NOMO-1 treated with dmso at 0.1 percent for 144 hours (cell line): Measurements from ENCODE around the gene RMDN3.
A peak's percentile ranks its signal among the peaks of the same experiment; 100 is the strongest.

Source experiments
- DNase-seq: peaks from one replicate; lab custom pipeline; 2025; ENCODE audit not compliant: unreplicated experiment; lab: John Stamatoyannopoulos, UW

Gene RMDN3

DNA sequence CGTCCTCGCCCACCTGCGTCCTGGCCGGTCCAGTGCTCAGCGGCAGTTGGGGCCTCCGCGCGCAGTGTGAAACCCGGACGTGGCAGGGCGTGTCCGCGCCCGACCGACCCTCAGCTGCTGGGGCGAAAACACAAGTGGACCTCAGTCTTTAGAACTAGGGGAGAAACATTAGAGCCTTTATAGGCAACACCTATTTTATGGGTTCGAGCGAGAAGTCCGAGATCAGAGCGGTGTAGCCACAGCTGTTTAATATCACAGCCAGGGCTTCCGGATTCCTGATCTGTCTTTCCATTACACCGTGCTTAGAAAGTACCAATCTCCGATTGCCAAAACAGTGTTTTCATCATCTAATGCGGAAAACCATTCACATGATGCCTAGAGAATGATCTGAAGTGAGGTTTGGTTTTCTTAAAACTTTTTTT lies 59.6 kb downstream of the RMDN3 start:
- DNase-seq: no peak

DNA sequence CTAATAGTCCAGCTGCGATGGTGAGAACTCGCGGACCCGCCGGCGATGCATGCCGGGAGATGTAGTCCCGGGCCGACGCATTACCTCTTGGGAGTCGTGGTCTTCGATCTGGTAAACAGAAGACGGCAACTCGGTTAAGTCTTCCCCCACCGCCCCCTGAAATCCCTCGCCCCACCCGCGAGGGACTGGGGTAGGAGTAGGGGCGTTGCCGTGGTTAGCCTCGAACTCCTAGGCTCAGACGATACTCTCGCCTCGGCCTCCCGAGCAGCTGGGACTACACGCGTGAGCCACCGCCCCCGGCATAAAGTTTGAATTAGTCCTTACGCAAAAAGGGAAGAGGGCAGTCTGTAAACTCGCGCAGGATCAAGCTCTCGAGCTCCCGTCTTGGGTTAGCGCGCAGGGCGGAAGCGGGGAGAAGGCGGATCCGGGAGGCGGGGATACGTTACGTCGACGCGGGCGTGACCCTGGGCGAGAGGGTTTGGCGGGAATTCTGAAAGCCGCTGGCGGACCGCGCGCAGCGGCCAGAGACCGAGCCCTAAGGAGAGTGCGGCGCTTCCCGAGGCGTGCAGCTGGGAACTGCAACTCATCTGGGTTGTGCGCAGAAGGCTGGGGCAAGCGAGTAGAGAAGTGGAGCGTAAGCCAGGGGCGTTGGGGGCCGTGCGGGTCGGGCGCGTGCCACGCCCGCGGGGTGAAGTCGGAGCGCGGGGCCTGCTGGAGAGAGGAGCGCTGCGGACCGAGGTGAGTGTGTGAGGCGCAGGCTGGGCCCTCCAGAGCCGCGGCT lies 60.2 kb downstream of the RMDN3 start, which contains the start of gene RAD51:
RAD51 (plus strand) TSS at position 487 of the 781 bp plus-strand sequence. CDS start 3,585 bp downstream, outside the sequence.
- peak; percentile 99 for DNase-seq

DNA sequence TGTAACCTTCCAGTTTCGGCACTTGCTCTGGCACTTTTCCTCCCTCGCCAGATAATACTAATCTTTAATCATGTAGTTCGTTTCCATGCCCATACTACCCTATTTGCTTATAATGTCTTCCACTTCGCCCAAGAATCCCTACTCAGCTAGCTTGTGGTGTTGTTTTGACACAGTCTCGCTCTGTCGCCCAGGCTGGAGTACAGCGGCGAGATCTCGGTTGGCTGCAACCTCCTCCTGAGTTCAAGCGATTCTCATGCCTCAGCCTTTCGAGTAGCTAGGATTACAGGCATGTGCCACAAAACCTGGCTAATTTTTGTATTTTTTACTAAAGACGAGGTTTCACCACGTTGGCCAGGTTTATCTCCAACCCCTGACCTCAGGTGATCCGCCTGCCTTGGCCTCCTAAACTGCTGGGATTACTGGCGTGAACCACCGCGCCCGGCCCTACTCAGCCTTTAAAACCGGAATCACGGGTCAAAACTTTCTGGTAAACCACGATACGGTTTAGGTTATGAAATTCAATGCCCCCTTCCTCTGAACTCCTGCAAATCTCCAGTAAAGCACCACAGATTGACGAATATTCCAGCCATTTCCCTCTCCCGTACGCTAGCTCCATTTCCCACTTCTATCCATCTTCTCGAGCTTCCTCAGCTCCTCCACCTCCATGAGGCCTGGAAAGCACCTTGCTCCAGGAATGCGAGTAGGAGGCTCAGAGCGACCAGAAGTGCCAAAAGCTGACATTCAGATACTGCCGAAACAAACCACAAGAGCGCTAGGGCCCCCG lies 61.0 kb downstream of the RMDN3 start:
- DNase-seq: no peak

DNA sequence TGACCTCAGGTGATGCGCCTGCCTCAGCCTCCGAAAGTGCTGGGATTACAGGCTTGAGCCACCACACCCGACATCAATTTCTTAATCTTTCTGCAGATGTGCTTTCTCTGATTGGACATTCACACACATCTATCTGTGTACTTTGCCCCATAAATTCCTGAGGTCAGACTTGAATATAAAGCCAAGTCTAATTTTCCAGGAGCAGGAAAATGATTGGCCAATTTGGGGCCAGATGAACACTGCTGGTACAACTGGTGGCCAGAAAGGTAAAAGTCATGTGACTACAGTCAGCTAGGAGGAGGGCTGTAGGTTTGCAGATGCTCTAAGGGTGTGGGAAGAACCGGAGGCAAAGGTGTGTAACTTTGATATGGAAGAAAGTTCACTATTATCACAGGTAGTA lies 63.3 kb downstream of the RMDN3 start:
- no peak for DNase-seq

DNA sequence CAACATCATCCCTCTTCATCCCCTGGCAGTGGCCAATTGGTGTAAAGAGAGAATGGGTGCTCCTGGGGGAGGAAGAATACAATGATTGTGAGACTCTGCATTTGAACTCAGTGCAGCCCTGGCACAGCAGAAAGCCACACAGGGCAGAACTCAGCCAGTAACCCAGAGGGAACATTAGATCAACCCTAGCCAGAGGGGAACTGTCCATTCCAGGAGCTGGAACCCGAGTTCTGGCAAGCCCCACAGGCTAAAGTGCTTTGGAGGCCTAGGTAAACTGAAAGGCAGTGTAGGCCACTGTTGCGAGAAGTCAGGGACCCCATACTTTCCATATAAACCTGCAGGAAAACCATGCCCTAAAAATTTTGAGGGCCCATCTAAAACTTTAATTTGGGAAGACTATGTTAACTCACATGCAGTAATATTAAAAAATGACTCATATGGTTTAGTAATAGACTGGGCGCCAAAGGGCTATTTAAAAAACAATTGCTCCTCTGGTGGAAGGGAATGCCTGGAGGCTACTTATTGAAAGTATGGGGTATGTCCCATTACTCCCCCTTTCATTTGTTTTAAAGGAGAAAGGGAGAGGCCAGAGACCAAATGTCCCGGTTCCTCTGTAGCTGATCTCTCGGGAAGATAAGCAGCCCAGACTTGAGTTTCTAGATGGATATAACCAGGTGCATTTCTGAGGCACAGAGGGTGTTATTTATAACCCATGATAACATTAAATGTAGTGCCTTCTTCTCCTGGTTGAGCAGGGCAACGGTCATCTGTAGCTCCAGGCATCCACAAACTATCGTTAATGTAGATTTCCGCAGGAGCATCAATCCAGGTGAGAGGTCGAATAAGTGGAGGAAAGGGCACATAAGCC lies 65.9 kb downstream of the RMDN3 start:
- no peak for DNase-seq
